Measurements from ENCODE around the gene PDK1. TPM values are rescaled to one million over a fixed set of nuclear protein-coding genes. Genes with fewer than 3 reads are reported as not detected.

Gene PDK1
- polyA plus RNA-seq, 3 donors, result 5.4 to 10.3 (median 9.7) TPM

DNA sequence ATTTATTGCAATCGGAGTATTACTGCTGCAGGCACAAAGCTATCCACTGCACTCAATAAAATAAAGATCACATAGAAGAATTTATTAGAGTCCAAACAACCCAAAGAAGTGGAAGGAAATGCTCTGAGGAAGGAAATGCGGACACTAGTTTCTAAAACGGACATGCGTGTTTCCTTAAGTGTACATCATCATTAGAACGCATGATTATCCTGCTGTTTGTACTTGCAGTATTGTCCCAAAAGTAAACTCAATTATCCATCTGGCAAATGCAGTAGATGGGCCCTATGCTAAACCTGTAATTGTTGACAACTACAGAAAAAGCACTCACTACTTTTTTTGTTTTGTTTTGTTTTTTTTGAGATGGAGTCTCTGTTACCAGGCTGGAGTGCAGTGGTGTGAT lies 53.6 kb downstream of the PDK1 start:
- no peak overlapping the region for H3K4me3 ChIP-seq (replicated peaks in 1 of 3; ENCODE audit: low read depth in 2 of 3, low read length in 3 of 3)
- TF ChIP-seq, protein P1, sequence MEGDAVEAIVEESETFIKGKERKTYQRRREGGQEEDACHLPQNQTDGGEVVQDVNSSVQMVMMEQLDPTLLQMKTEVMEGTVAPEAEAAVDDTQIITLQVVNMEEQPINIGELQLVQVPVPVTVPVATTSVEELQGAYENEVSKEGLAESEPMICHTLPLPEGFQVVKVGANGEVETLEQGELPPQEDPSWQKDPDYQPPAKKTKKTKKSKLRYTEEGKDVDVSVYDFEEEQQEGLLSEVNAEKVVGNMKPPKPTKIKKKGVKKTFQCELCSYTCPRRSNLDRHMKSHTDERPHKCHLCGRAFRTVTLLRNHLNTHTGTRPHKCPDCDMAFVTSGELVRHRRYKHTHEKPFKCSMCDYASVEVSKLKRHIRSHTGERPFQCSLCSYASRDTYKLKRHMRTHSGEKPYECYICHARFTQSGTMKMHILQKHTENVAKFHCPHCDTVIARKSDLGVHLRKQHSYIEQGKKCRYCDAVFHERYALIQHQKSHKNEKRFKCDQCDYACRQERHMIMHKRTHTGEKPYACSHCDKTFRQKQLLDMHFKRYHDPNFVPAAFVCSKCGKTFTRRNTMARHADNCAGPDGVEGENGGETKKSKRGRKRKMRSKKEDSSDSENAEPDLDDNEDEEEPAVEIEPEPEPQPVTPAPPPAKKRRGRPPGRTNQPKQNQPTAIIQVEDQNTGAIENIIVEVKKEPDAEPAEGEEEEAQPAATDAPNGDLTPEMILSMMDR (IDR thresholded peaks at IDR 0.05), result no peak
- no peak overlapping the region for H3K4me2 ChIP-seq (replicated peaks; ENCODE audit: extremely low read depth, low read length, poor library complexity, severe bottlenecking)
- no peaks in the 10 kb centered on the region for H4K20me1 ChIP-seq (ENCODE audit: insufficient read depth, low read length)
- H3K9ac ChIP-seq (ENCODE audit: insufficient read depth, low read length, poor library complexity, severe bottlenecking), result no peak overlapping the region
- H3K36me3 ChIP-seq (replicated peaks in 1 of 2; ENCODE audit: control insufficient read depth in 1 of 2, insufficient read depth in 2 of 2, low read length in 2 of 2), result peaks cover 0 to 18% of the 10 kb centered on the region in 2 donors
- no peaks in the 10 kb centered on the region for H3K79me2 ChIP-seq (ENCODE audit: insufficient read depth, low read length)
- H3K9me3 ChIP-seq (replicated peaks in 1 of 2; ENCODE audit: control insufficient read depth in 1 of 2, insufficient read depth in 1 of 2, low read length in 2 of 2), result no peaks in the 10 kb centered on the region
- H3K27me3 ChIP-seq (ENCODE audit: control insufficient read depth in 2 of 2, insufficient read depth in 2 of 2, low read length in 2 of 2), result no peaks in the 10 kb centered on the region
- intact Hi-C loops (cut with micrococcal nuclease), result no loop called here
- WGBS (ENCODE audit: insufficient coverage), result 92% methylated on average over 4 of the region's 5 CpGs
- Mint-ChIP-seq H3K9me3 (no peaks in the 10 kb centered on the region), H3K36me3 (peaks cover 27 to 39% of the 10 kb centered on the region in 2 donors), H3K4me1 (no peaks in the 10 kb centered on the region), H3K27ac (no peak overlapping the region), H3K27me3 (ENCODE audit: low read depth in 3 of 3) (peaks cover 0 to 1% (median 0%) of the 10 kb centered on the region in 3 donors), H3K4me3 (no peak overlapping the region)
- H3K4me1 ChIP-seq (ENCODE audit: control insufficient read depth in 1 of 2, insufficient read depth in 2 of 2, low read length in 2 of 2), result no peaks in the 10 kb centered on the region
- no peak for DNase-seq
- no peak overlapping the region for H3K27ac ChIP-seq (ENCODE audit: low read depth in 1 of 2, low read length in 2 of 2)
- no peak overlapping the region for H2AFZ ChIP-seq (ENCODE audit: insufficient read depth, low read depth, low read length, poor library complexity, severe bottlenecking)

DNA sequence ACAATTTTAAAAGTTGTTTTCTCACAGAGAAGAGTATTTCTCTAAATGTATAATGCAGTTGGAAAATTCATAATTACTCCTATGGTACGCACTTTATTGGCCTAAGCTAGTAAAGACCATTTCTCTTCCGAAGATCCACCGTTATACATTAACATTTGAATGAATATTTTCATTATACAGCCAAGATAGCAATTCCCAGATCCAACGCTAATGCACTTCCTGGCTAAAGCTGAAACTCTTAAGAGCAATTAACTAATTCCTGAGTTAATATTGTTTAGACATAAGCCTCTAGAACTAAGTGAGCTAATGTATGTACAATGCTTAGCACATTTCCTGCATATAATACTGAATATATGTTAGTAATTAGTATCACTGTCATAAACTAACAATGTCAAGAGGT lies 56.2 kb downstream of the PDK1 start:
- peaks cover 17 to 24% of the 10 kb centered on the region in 2 donors for H3K36me3 Mint-ChIP-seq
- no peaks in the 10 kb centered on the region for H3K27me3 ChIP-seq (ENCODE audit: control insufficient read depth in 2 of 2, insufficient read depth in 2 of 2, low read length in 2 of 2)
- no CpG with 5 or more reads among the region's 4 CpGs for WGBS (ENCODE audit: insufficient coverage)
- H4K20me1 ChIP-seq (ENCODE audit: insufficient read depth, low read length), result no peaks in the 10 kb centered on the region
- H3K27ac Mint-ChIP-seq, result no peak overlapping the region
- TF ChIP-seq, protein P1 (IDR thresholded peaks at IDR 0.05), result no peak
- H3K4me1 ChIP-seq (ENCODE audit: control insufficient read depth in 1 of 2, insufficient read depth in 2 of 2, low read length in 2 of 2), result no peaks in the 10 kb centered on the region
- intact Hi-C loops (cut with micrococcal nuclease), result no loop called here
- H3K79me2 ChIP-seq (ENCODE audit: insufficient read depth, low read length), result no peaks in the 10 kb centered on the region
- peaks cover 0 to 4% of the 10 kb centered on the region in 2 donors for H3K36me3 ChIP-seq (replicated peaks in 1 of 2; ENCODE audit: control insufficient read depth in 1 of 2, insufficient read depth in 2 of 2, low read length in 2 of 2)
- H3K4me2 ChIP-seq (replicated peaks; ENCODE audit: extremely low read depth, low read length, poor library complexity, severe bottlenecking), result no peak overlapping the region
- H2AFZ ChIP-seq (ENCODE audit: insufficient read depth, low read depth, low read length, poor library complexity, severe bottlenecking), result no peak overlapping the region
- H3K4me3 Mint-ChIP-seq, result no peak overlapping the region
- no peaks in the 10 kb centered on the region for H3K4me1 Mint-ChIP-seq
- no peaks in the 10 kb centered on the region for H3K9me3 ChIP-seq (replicated peaks in 1 of 2; ENCODE audit: control insufficient read depth in 1 of 2, insufficient read depth in 1 of 2, low read length in 2 of 2)
- no peak overlapping the region for H3K4me3 ChIP-seq (replicated peaks in 1 of 3; ENCODE audit: low read depth in 2 of 3, low read length in 3 of 3)
- no peaks in the 10 kb centered on the region for H3K9me3 Mint-ChIP-seq
- H3K9ac ChIP-seq (ENCODE audit: insufficient read depth, low read length, poor library complexity, severe bottlenecking), result no peak overlapping the region
- DNase-seq, result no peak
- H3K27ac ChIP-seq (ENCODE audit: low read depth in 1 of 2, low read length in 2 of 2), result no peak overlapping the region
- peaks cover 0 to 1% (median 0%) of the 10 kb centered on the region in 3 donors for H3K27me3 Mint-ChIP-seq (ENCODE audit: low read depth in 3 of 3)

All from CD14-positive monocyte (primary cell).